Stimulated activated CD4-positive, alpha-beta T cell treated with anti-CD3 and anti-CD28 coated beads, Interleukin-4, amount 100 ng/mL, for 4 hours (primary cell): Measurements from ENCODE around the gene POU5F1.
"Not testable (repeated sequence)": the region's sequence is repeated elsewhere in the genome, so short reads cannot be mapped to it uniquely, and the experiment has no call there.

Experiments used
- DNase-seq, 2 experiments: peaks; one replicate each; pipeline ENCODE4 v3.0.0-alpha.2; 2020

The POU5F1 gene

DNA sequence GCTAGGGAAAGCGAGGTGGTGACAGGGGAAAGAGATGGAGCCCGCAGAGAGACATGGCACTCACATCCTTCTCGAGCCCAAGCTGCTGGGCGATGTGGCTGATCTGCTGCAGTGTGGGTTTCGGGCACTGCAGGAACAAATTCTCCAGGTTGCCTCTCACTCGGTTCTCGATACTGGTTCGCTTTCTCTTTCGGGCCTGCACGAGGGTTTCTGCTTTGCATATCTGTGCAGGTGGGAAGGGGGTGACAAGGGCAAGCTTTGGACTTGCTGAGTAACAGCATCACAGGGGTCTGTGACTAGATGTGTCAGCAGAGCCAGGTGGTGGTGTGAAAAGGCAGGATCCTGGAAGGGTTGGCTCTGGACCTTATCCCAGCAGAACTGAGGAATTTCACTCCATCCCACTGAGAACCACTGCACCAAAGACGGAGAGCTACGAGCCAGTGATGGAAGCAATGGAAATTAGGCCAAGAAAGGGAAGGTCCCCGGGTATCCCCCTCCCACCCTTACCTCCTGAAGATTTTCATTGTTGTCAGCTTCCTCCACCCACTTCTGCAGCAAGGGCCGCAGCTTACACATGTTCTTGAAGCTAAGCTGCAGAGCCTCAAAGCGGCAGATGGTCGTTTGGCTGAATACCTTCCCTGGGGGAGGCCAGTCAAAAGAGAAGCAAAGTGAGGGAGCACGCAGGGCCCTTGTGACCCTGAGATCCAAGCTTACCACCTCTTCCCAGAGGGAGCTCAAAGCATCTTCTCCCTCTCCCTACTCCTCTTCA lies 5.2 kb downstream of the POU5F1 start:
- not testable (repeated sequence) for DNase-seq

DNA sequence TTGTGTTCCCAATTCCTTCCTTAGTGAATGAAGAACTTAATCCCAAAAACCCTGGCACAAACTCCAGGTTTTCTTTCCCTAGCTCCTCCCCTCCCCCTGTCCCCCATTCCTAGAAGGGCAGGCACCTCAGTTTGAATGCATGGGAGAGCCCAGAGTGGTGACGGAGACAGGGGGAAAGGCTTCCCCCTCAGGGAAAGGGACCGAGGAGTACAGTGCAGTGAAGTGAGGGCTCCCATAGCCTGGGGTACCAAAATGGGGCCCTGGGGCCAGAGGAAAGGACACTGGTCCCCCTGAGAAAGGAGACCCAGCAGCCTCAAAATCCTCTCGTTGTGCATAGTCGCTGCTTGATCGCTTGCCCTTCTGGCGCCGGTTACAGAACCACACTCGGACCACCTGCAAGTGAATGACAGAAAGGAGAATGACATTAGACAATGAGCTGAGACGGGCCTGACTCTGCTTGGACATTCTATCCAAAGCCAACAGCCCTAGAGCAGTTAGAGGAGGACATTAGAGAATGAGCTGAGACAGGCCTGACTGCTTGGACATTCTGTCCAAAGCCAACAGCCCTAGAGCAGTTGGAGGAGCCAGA lies 5.9 kb downstream of the POU5F1 start:
- DNase-seq, result not testable (repeated sequence)

DNA sequence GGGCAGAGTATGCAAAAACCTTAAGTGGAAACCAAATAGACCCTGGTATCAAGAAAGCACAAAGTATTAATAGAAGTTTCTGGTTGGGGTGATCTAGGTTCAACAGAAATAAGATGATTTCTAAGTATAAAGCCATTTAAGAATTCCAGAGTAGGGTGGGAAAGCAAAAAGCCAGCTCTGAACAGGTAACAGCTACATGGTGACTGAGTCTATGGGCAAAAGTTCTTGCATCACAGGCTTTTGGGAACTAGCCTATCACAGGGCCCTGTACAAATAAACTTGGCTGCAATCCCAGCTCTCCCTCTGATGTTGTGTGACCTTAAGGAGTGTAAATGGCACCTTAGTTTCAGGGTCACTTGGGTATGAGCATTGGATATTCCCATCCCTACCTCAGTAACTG lies 6.6 kb downstream of the POU5F1 start:
- DNase-seq, result no peak

GRCh38 chr6:31162463-31163165 lies 7.9 kb downstream of the POU5F1 start:
- no peak for DNase-seq

DNA sequence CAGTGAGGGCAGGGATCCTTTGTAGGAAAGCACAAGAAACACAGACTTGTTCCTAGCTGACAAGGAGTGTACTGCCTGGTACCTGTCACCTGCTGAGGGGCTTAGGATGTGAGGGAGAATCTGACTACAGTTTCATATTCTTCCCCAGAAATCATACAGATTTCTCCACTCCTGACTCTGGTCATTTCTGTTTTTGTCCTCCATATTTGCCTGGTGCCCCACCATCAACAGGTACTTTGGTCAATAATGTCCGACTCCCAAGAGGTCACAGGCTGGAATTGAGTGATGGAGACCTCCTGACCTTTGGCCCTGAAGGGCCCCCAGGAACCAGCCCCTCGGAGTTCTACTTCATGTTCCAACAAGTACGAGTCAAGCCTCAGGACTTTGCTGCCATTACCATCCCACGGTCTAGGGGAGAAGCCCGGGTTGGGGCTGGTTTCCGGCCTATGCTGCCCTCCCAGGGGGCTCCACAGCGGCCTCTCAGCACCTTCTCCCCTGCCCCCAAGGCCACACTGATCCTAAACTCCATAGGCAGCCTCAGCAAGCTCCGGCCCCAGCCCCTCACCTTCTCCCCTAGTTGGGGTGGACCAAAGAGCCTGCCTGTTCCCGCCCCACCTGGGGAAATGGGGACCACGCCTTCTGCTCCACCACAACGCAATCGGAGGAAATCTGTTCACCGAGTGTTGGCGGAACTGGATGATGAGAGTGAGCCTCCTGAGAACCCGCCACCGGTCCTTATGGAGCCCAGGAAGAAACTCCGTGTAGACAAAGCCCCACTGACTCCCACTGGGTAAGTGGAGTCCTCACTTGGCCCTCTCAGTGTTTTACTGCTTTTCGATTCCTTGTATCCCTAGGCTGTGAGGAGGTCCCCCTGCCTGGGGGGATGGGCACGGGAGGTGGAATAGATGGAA lies 9.0 kb downstream of the POU5F1 start:
- no peak for DNase-seq

- DNase-seq, result no peak
Observed at GRCh38 chr6:31158863-31159855, 11.3 kb downstream of the POU5F1 start.

DNA sequence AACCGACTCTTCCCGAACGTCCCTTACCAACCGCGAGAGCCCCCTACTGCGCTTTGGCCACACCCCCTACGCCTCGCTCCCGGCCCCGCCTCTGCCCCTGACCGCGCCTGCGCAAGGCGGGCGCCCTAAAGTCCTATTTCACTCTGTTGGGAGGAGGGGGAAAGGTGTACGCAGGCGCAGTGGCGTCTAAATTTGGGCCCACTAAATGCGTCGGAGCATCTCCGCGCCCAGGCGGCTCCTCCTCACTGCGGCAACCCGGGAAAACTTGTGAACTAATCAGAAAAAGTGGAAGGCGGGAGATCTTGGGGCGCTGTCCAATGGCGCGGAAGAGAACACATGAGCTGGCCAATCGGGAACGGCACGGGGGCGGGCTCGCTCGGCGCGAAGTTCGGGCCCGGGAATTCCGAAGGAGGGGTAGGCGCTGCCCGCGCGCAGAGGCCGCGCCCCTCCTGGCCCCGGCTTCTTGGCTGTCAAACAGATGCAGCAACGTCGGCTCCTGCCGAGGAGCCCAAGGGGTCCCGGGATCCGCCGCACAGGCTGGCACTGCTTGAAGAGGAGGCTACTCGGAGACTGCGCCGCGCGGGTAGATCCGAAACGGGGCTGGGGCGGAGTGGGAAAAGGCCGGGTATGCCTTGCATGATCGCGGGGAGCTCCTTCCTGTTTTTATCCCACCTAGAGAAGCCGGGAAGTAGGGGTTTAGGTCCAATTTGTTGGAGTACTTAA lies 12.2 kb downstream of the POU5F1 start, which contains the start of gene TCF19:
TSS of gene TCF19 (plus strand) at position 450 of the 723 bp plus-strand sequence. CDS start 881 bp downstream, outside the sequence.
- DNase-seq, result peak; percentile 99

- DNase-seq, result no peak
Observed at GRCh38 chr6:31157513-31158139, 12.9 kb downstream of the POU5F1 start, which contains the start of gene CCHCR1. Gene CCHCR1, minus strand, starts transcription at chr6:31157802. Its CDS starts 202 bp downstream, at chr6:31157600.

DNA sequence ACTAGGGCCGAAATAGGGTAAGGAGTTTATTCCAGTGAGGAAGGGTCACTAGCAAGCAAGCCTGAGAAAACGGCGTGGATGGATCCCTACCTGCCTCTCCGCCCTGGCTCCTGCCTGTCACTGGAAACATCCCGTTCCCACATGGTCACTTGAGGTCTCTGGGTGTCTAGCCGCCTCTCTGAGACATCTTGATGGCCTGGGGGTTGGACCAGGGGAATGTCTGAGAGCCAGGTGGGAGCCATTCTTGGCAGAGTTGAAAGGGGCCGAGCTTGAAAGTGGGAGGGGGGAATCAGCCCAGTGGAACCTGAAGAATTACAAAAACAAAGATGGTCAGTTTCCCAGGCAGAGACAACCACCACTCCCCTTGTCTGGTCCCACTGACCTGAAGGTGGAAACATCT lies 13.8 kb downstream of the POU5F1 start:
- DNase-seq, result no peak

- DNase-seq, result no peak
Observed at GRCh38 chr6:31154436-31154835, 16.0 kb downstream of the POU5F1 start.

GRCh38 chr6:31152781-31153180 lies 17.7 kb downstream of the POU5F1 start:
- DNase-seq, result no peak

- DNase-seq, result no peak
Observed at GRCh38 chr6:31149827-31150447, 20.5 kb downstream of the POU5F1 start.

- no peak for DNase-seq
Observed at GRCh38 chr6:31145386-31145785, 25.1 kb downstream of the POU5F1 start.

- DNase-seq, result no peak
Observed at GRCh38 chr6:31144970-31145340, 25.5 kb downstream of the POU5F1 start.

GRCh38 chr6:31144296-31144969 lies 26.0 kb downstream of the POU5F1 start:
- no peak for DNase-seq

DNA sequence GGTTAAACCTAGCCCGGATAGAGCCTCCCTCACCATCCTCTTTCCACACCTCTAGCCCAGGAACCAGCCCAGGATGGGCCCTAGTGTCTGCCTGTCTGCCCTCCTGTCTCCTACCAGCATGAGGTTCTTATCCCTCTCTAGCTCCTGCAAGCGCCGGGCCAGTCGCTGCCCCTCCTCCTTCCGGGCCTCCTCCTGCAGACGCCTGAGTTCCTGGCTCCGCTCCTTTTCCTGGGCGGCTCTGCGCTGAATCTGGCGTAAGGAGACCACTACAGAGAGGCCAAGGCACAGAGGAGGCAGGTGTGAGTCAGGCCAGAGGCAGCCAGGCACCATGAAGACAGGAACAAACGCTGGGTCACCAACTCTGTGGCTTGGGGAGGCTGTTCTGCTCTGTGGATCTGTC lies 27.3 kb downstream of the POU5F1 start:
- DNase-seq, result no peak

DNA sequence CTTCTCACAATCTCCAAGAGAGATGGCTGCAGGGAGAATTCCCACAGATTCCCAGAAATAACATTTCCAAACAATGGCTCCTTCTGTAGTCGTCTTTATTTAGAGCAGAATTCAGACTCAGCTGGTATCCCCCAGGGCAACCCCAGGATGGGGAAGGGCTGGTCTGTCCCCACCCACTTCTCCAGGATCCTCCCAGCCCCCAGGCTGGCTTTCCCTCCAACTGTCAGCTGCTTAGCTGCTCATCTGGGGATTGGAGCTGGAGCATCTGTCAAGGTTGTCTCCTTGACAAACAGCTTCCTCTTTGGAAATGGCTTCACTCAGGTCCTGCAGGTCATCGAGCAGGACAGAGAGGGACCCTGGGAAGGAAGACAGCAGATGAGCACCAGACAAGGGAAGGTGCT lies 28.1 kb downstream of the POU5F1 start:
- DNase-seq, result no peak

GRCh38 chr6:31140643-31141042 lies 29.8 kb downstream of the POU5F1 start:
- DNase-seq, result no peak

DNA sequence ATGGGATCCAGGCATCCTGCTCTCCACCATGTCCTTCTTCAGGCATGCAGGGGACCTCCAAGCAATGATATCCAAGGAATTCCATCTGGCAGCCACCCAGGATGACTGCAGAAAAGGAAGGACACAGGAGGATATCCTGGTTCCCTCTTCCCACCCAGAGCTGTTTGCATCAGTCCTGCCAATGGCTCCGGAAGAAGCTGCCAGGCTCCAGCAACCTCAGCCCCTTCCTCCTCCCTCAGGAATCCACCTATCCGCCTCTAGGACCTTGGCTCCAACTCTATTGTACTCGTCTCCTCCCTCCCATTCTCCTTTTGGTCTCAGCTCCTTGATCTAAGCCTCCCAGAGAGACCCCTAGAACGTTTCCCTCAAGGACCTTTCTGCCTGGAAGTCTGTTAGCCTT lies 30.9 kb downstream of the POU5F1 start:
- DNase-seq, result no peak
